K562 (cell line): ENCODE data around the gene LYSMD4. TPM values are rescaled to one million over a fixed set of nuclear protein-coding genes. Genes with fewer than 3 reads are reported as not detected.

Experiments used
- COPS2 ChIP-seq: fragments of 450-650 bp; conservative IDR thresholded peaks from 2 replicates; pipeline ENCODE4 v1.6.1; 2016; ENCODE audit warnings: mild to moderate bottlenecking, moderate library complexity
- ESRRA ChIP-seq: fragments of 450-650 bp; IDR thresholded peaks from 2 replicates; pipeline ENCODE4 v1.6.1; 2014; ENCODE audit warnings: low read depth, mild to moderate bottlenecking, moderate library complexity, borderline replicate concordance
- FOXJ2 ChIP-seq: fragments of 200-800 bp; sonication (Bioruptor generic); IDR thresholded peaks from 2 replicates; pipeline ENCODE4 v1.6.1; 2016; ENCODE audit warnings: missing genetic modification characterization, missing compliant biosample characterization
- KDM5B ChIP-seq: fragments of 200-600 bp; sonication (generic); IDR thresholded peaks from 2 replicates; pipeline ENCODE4 v1.6.1; 2012; ENCODE audit warnings: low read depth, mild to moderate bottlenecking, moderate library complexity, low read length, control low read depth, inconsistent platforms; ENCODE audit not compliant: insufficient replicate concordance
- POLR2AphosphoS2 ChIP-seq: IDR thresholded peaks from 2 replicates; pipeline ENCODE4 v1.6.1; 2012; ENCODE audit warnings: low read length, improper control_type of control experiment
- polyA plus RNA-seq, 8 experiments: library from polyadenylated mRNA; depleted of rRNA in 4 of 8; stranded (reverse) in 5 of 8; unstranded in 3 of 8; fragments of >200 nt; fragmentation: Nextera tagmentation in 2 of 8; fragmentation: Illumina TruSeq in 1 of 8; extraction: Ambion mirVana in 2 of 8; extraction: Trizol in 1 of 8; gene quantifications; 2 replicates each; pipeline versions ENCODE4 v1.2.1 to v1.2.3, GENCODE V29; 2011 to 2014; ENCODE audit warnings: inconsistent platforms in 1 of 8, missing spikeins in 1 of 8
- total RNA-seq, 7 experiments: library from RNA; depleted of rRNA in 6 of 7; stranded (reverse); fragments of >200 nt in 6 of 7; fragmentation: Illumina TruSeq in 2 of 7; extraction: Trizol in 2 of 7; gene quantifications; 2 replicates each; pipeline versions ENCODE4 v1.2.1 to v1.2.3, GENCODE V29; 2011 to 2021; ENCODE audit warnings: low replicate concordance in 1 of 7
- TF ChIP-seq, protein P1 (sequence below), 2 experiments: fragments of 150-350 bp in 1 of 2; IDR thresholded peaks; 2 replicates each; pipeline ENCODE4 v1.6.1; 2012 to 2016; ENCODE audit warnings: low read depth in 2 of 2, low read length in 2 of 2, mild to moderate bottlenecking in 1 of 2, moderate library complexity in 1 of 2
- TF ChIP-seq, protein P2 (sequence below), 2 experiments: fragments of 450-650 bp in 1 of 2; sonication (generic) in 1 of 2; formaldehyde crosslinking in 1 of 2; IDR thresholded peaks in 1 of 2; conservative IDR thresholded peaks in 1 of 2; 2 replicates each; pipeline versions ENCODE4 v1.6.1 to v1.8.1; 2016 to 2023; ENCODE audit warnings: mild to moderate bottlenecking in 2 of 2, moderate library complexity in 2 of 2, inconsistent platforms in 1 of 2, missing genetic modification reagents in 1 of 2
- TF ChIP-seq, protein P3 (sequence below): sonication (generic); formaldehyde crosslinking; IDR thresholded peaks from 2 replicates; pipeline ENCODE4 v1.4.0; 2020; ENCODE audit warnings: mild to moderate bottlenecking, missing genetic modification reagents
- TF ChIP-seq, protein P4 (sequence below): fragments of 450-650 bp; IDR thresholded peaks from 2 replicates; pipeline ENCODE4 v1.6.1; 2016; ENCODE audit warnings: low read depth

LYSMD4 gene
- total and polyA plus RNA-seq, 9 of the 15 experiments (the other 6 are each of a cell fraction or from before 2014, with no cell fraction given), result 0.46 to 3.1 (median 2.0) TPM

DNA sequence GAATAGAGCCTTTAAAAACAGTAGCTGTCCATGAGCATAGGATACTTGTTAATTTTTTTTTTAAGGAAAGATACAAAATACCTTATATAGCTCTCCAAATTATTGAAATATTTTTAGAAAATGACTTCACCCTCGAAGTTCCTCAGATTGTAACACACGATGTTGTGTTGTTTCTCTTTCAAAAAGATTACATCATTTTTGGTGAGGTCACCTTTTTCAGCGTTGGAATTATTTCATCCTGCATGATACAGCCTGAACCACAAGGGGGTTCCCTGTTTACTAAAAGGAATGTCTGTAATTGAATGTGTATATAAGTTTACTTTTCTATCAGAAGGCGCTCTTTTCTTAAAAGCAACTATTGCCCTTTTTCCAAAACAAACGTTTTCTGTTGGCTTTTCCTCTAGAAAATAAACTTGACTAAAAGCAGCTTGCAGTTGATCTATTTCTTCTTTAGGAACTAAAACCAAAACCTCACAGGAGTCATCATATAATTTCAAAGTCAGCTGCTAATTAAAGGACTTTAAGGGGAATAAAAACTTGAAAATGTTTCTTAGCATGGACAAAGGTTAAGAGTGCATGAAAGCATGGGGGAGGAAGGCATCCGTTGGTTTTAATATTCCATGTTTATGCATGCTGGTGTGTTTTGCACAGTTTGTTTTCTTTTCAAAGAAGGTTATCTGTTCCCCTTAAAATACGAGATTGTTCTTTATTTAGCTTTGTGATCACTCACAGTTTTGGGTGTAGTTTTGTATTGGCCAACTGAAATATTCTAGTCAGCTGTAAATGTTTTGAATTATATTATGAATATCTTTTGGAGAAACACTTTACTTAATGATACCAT lies 29.4 kb downstream of the LYSMD4 start (continued):
- TF ChIP-seq, protein P1, sequence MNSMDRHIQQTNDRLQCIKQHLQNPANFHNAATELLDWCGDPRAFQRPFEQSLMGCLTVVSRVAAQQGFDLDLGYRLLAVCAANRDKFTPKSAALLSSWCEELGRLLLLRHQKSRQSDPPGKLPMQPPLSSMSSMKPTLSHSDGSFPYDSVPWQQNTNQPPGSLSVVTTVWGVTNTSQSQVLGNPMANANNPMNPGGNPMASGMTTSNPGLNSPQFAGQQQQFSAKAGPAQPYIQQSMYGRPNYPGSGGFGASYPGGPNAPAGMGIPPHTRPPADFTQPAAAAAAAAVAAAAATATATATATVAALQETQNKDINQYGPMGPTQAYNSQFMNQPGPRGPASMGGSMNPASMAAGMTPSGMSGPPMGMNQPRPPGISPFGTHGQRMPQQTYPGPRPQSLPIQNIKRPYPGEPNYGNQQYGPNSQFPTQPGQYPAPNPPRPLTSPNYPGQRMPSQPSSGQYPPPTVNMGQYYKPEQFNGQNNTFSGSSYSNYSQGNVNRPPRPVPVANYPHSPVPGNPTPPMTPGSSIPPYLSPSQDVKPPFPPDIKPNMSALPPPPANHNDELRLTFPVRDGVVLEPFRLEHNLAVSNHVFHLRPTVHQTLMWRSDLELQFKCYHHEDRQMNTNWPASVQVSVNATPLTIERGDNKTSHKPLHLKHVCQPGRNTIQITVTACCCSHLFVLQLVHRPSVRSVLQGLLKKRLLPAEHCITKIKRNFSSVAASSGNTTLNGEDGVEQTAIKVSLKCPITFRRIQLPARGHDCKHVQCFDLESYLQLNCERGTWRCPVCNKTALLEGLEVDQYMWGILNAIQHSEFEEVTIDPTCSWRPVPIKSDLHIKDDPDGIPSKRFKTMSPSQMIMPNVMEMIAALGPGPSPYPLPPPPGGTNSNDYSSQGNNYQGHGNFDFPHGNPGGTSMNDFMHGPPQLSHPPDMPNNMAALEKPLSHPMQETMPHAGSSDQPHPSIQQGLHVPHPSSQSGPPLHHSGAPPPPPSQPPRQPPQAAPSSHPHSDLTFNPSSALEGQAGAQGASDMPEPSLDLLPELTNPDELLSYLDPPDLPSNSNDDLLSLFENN (IDR thresholded peaks at IDR 0.05; ENCODE audit: low read depth in 2 of 2, low read length in 2 of 2), result no peak
- TF ChIP-seq, protein P2, sequence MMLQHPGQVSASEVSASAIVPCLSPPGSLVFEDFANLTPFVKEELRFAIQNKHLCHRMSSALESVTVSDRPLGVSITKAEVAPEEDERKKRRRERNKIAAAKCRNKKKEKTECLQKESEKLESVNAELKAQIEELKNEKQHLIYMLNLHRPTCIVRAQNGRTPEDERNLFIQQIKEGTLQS (IDR thresholded peaks at IDR 0.05), result peak; percentile 99
- TF ChIP-seq, protein P2 (CRISPR knock-in tag; conservative IDR thresholded peaks at IDR 0.05), result no peak
- TF ChIP-seq FOXJ2 (tag) (peak; percentile 96), KDM5B (no peak), POLR2AphosphoS2 (no peak), ESRRA (peak; percentile 31; the same call in 1 of the 2 replicates), COPS2 (no peak)
- TF ChIP-seq, protein P3, sequence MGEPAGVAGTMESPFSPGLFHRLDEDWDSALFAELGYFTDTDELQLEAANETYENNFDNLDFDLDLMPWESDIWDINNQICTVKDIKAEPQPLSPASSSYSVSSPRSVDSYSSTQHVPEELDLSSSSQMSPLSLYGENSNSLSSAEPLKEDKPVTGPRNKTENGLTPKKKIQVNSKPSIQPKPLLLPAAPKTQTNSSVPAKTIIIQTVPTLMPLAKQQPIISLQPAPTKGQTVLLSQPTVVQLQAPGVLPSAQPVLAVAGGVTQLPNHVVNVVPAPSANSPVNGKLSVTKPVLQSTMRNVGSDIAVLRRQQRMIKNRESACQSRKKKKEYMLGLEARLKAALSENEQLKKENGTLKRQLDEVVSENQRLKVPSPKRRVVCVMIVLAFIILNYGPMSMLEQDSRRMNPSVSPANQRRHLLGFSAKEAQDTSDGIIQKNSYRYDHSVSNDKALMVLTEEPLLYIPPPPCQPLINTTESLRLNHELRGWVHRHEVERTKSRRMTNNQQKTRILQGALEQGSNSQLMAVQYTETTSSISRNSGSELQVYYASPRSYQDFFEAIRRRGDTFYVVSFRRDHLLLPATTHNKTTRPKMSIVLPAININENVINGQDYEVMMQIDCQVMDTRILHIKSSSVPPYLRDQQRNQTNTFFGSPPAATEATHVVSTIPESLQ (CRISPR knock-in tag), result no peak
- TF ChIP-seq, protein P4, sequence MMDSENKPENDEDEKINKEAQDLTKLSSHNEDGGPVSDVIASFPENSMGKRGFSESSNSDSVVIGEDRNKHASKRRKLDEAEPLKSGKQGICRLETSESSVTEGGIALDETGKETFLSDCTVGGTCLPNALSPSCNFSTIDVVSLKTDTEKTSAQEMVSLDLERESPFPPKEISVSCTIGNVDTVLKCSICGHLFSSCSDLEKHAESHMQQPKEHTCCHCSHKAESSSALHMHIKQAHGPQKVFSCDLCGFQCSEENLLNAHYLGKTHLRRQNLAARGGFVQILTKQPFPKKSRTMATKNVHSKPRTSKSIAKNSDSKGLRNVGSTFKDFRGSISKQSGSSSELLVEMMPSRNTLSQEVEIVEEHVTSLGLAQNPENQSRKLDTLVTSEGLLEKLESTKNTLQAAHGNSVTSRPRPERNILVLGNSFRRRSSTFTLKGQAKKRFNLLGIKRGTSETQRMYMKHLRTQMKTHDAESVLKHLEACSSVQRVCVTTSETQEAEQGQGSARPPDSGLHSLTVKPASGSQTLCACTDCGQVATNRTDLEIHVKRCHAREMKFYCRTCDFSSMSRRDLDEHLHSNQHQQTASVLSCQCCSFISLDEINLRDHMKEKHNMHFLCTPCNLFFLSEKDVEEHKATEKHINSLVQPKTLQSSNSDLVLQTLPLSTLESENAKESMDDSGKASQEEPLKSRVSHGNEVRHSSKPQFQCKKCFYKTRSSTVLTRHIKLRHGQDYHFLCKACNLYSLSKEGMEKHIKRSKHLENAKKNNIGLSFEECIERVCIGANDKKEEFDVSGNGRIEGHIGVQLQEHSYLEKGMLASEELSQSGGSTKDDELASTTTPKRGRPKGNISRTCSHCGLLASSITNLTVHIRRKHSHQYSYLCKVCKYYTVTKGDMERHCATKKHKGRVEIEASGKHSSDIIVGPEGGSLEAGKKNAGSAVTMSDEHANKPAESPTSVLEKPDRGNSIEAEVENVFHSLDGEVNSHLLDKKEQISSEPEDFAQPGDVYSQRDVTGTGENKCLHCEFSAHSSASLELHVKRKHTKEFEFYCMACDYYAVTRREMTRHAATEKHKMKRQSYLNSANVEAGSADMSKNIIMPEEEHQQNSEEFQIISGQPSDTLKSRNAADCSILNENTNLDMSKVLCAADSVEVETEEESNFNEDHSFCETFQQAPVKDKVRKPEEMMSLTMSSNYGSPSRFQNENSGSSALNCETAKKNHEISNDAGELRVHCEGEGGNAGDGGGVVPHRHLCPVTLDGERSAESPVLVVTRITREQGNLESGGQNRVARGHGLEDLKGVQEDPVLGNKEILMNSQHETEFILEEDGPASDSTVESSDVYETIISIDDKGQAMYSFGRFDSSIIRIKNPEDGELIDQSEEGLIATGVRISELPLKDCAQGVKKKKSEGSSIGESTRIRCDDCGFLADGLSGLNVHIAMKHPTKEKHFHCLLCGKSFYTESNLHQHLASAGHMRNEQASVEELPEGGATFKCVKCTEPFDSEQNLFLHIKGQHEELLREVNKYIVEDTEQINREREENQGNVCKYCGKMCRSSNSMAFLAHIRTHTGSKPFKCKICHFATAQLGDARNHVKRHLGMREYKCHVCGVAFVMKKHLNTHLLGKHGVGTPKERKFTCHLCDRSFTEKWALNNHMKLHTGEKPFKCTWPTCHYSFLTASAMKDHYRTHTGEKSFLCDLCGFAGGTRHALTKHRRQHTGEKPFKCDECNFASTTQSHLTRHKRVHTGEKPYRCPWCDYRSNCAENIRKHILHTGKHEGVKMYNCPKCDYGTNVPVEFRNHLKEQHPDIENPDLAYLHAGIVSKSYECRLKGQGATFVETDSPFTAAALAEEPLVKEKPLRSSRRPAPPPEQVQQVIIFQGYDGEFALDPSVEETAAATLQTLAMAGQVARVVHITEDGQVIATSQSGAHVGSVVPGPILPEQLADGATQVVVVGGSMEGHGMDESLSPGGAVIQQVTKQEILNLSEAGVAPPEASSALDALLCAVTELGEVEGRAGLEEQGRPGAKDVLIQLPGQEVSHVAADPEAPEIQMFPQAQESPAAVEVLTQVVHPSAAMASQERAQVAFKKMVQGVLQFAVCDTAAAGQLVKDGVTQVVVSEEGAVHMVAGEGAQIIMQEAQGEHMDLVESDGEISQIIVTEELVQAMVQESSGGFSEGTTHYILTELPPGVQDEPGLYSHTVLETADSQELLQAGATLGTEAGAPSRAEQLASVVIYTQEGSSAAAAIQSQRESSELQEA, result no peak
